ENCODE results near the gene MRTFA. TPM values are rescaled to one million over a fixed set of nuclear protein-coding genes. Genes with fewer than 3 reads are reported as not detected.

Gene MRTFA
- total and polyA plus RNA-seq, 2 of the 13 experiments (the other 11 are each of a cell fraction or from before 2014, with no cell fraction given), result 2.4 to 8.2 TPM

DNA sequence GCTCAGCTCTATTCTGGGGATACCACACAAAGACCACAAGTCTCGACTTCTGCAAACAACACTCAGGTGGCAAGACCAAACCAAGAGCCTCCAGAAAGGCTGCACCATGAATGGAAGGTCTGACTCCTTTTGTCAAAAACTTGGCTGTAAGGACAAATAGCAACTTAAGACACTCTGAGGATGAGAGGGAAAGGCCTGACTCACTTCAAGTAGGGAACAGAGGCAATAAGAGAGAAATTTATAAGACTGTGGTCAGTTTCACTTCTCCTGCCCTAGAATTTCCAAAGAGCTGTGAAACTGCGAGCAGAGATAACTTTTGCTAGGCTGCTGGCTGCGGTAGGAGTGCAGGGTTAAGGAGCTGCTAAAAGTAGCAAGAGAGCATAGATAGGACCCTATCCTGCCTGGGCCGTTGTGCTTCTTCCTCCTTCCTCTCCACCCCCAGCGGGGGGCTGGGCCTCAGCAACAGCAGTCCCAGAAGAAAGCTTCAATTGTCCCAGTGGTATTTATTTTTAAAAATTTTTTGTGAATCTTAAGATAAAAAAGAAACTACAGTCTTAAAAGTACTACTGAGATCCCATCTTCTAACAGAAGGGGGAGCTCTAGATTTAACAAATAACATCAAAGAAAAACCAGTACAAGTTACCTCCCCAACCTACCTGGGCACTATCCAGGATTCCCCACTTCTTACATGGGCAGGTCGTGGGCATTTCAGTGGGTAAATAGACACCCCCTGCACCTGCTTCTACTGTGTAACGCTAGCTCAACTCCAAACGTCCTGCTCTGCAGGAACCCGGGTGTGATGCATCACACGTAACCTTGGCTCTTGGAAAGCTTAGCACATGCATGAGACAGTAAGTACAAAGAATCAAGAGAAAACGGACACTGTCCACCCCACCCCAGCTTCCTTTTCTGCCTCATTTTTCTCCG lies 199.8 kb downstream of the MRTFA start:
- BruUV-seq (replicated peaks), result no TSS peak
- peaks cover 14 to 22% of the 10 kb centered on the region in 2 experiments; a peak in 4 of 5 replicates for H3K36me3 ChIP-seq (replicated peaks in 1 of 2; ENCODE audit: control insufficient read depth in 1 of 2, insufficient read depth in 2 of 2, low read length in 2 of 2)
- H4K20me1 ChIP-seq (ENCODE audit: insufficient read depth, low read length), result no peaks in the 10 kb centered on the region
- ATAC-seq (peak; percentile 61), DNase-seq (ENCODE audit: low spot score) (peak; percentile 41), FAIRE-seq (peak; percentile 4)
- H3K4me3 ChIP-seq (replicated peaks in 1 of 3; ENCODE audit: insufficient read depth in 1 of 3, low read depth in 2 of 3, low read length in 3 of 3), result no peak overlapping the region
- peaks cover 16% of the 10 kb centered on the region for H3K4me1 ChIP-seq (ENCODE audit: insufficient read depth, low read length)
- WGBS (ENCODE audit: low lambda C conversion rate), result 51% methylated on average over 12 of the region's 12 CpGs
- no peaks in the 10 kb centered on the region for H3K79me2 ChIP-seq (ENCODE audit: insufficient read depth, low read length)
- H3K27me3 ChIP-seq (ENCODE audit: control insufficient read depth in 1 of 2, insufficient read depth in 2 of 2, low read length in 2 of 2), result no peaks in the 10 kb centered on the region
- no peak overlapping the region for H3K9ac ChIP-seq (ENCODE audit: insufficient read depth, low read depth, low read length)
- in situ Hi-C loops (cut with HindIII; ENCODE audit: extremely low pct_ligation_motif_present, low pct_unique_long_range_greater_than_20kb), result loop anchor here (5.0 kb wide), 2 partner anchors 51 to 216 kb away; no protein-coding TSS in a partner anchor
- H3K4me2 ChIP-seq (ENCODE audit: low read depth, low read length), result no peak overlapping the region
- no peak overlapping the region for H3K27ac ChIP-seq (ENCODE audit: extremely low read length, insufficient read depth, low read length)
- intact Hi-C loops (cut with micrococcal nuclease; ENCODE audit: unreplicated experiment), result loop anchor here (1.0 to 5.0 kb wide), 2 partner anchors 96 to 210 kb away; no protein-coding TSS in a partner anchor
- POLR2A ChIA-PET, result interaction anchor here (0.8 to 3.7 kb wide), 5 partner anchors 56 to 215 kb away, joined by 3 to 21 read pairs (median 6); partner anchors contain the start of gene MRTFA
- H2AFZ ChIP-seq (ENCODE audit: low read length), result no peak overlapping the region
- CTCF ChIA-PET (ENCODE audit: low intra/inter-chr PET ratio, low total read pairs), result interaction anchor here (0.6 to 2.7 kb wide), 7 partner anchors 51 to 462 kb away, joined by 3 to 32 read pairs (median 5); no protein-coding TSS in a partner anchor
- no peaks in the 10 kb centered on the region for H3K9me3 ChIP-seq (ENCODE audit: low read length)
- TF ChIP-seq, protein P1, sequence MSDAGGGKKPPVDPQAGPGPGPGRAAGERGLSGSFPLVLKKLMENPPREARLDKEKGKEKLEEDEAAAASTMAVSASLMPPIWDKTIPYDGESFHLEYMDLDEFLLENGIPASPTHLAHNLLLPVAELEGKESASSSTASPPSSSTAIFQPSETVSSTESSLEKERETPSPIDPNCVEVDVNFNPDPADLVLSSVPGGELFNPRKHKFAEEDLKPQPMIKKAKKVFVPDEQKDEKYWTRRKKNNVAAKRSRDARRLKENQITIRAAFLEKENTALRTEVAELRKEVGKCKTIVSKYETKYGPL (CRISPR knock-in tag; IDR thresholded peaks at IDR 0.05), result no peak
- TF ChIP-seq, protein P2, sequence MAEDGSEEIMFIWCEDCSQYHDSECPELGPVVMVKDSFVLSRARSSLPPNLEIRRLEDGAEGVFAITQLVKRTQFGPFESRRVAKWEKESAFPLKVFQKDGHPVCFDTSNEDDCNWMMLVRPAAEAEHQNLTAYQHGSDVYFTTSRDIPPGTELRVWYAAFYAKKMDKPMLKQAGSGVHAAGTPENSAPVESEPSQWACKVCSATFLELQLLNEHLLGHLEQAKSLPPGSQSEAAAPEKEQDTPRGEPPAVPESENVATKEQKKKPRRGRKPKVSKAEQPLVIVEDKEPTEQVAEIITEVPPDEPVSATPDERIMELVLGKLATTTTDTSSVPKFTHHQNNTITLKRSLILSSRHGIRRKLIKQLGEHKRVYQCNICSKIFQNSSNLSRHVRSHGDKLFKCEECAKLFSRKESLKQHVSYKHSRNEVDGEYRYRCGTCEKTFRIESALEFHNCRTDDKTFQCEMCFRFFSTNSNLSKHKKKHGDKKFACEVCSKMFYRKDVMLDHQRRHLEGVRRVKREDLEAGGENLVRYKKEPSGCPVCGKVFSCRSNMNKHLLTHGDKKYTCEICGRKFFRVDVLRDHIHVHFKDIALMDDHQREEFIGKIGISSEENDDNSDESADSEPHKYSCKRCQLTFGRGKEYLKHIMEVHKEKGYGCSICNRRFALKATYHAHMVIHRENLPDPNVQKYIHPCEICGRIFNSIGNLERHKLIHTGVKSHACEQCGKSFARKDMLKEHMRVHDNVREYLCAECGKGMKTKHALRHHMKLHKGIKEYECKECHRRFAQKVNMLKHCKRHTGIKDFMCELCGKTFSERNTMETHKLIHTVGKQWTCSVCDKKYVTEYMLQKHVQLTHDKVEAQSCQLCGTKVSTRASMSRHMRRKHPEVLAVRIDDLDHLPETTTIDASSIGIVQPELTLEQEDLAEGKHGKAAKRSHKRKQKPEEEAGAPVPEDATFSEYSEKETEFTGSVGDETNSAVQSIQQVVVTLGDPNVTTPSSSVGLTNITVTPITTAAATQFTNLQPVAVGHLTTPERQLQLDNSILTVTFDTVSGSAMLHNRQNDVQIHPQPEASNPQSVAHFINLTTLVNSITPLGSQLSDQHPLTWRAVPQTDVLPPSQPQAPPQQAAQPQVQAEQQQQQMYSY (CRISPR knock-in tag; IDR thresholded peaks at IDR 0.05), result no peak
- TF ChIP-seq, protein P3, sequence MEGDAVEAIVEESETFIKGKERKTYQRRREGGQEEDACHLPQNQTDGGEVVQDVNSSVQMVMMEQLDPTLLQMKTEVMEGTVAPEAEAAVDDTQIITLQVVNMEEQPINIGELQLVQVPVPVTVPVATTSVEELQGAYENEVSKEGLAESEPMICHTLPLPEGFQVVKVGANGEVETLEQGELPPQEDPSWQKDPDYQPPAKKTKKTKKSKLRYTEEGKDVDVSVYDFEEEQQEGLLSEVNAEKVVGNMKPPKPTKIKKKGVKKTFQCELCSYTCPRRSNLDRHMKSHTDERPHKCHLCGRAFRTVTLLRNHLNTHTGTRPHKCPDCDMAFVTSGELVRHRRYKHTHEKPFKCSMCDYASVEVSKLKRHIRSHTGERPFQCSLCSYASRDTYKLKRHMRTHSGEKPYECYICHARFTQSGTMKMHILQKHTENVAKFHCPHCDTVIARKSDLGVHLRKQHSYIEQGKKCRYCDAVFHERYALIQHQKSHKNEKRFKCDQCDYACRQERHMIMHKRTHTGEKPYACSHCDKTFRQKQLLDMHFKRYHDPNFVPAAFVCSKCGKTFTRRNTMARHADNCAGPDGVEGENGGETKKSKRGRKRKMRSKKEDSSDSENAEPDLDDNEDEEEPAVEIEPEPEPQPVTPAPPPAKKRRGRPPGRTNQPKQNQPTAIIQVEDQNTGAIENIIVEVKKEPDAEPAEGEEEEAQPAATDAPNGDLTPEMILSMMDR (CRISPR knock-in tag; IDR thresholded peaks at IDR 0.05), result peak; percentile 58
- 0 out of 2 replicates have a peak, but pooled peaks have one; percentile 17 for TF ChIP-seq TCF7 (IDR thresholded peaks at IDR 0.05; ENCODE audit: low read depth)
- TF ChIP-seq, protein P4, sequence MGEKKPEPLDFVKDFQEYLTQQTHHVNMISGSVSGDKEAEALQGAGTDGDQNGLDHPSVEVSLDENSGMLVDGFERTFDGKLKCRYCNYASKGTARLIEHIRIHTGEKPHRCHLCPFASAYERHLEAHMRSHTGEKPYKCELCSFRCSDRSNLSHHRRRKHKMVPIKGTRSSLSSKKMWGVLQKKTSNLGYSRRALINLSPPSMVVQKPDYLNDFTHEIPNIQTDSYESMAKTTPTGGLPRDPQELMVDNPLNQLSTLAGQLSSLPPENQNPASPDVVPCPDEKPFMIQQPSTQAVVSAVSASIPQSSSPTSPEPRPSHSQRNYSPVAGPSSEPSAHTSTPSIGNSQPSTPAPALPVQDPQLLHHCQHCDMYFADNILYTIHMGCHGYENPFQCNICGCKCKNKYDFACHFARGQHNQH (CRISPR knock-in tag; IDR thresholded peaks at IDR 0.05), result no peak
- no peak for TF ChIP-seq POLR2AphosphoS2 (IDR thresholded peaks at IDR 0.05; ENCODE audit: low read depth, low read length)
- no peak for TF ChIP-seq CEBPB (IDR thresholded peaks at IDR 0.05; ENCODE audit: borderline replicate concordance, low read depth, low read length)
- TF ChIP-seq ELF1 (CRISPR knock-in tag; IDR thresholded peaks at IDR 0.05), result no peak
- TF ChIP-seq ZBTB7B (CRISPR knock-in tag; IDR thresholded peaks at IDR 0.05), result no peak
- no peak for TF ChIP-seq RORA (CRISPR knock-in tag; IDR thresholded peaks at IDR 0.05)
- no peak for TF ChIP-seq ZNF562 (CRISPR knock-in tag; IDR thresholded peaks at IDR 0.05; ENCODE audit: borderline replicate concordance)
- TF ChIP-seq, protein P5, sequence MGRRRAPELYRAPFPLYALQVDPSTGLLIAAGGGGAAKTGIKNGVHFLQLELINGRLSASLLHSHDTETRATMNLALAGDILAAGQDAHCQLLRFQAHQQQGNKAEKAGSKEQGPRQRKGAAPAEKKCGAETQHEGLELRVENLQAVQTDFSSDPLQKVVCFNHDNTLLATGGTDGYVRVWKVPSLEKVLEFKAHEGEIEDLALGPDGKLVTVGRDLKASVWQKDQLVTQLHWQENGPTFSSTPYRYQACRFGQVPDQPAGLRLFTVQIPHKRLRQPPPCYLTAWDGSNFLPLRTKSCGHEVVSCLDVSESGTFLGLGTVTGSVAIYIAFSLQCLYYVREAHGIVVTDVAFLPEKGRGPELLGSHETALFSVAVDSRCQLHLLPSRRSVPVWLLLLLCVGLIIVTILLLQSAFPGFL (CRISPR knock-in tag; IDR thresholded peaks at IDR 0.05), result no peak
- TF ChIP-seq ZNF253 (CRISPR knock-in tag; IDR thresholded peaks at IDR 0.05; ENCODE audit: borderline replicate concordance), result no peak
- no peak for TF ChIP-seq MATR3 (CRISPR knock-in tag; IDR thresholded peaks at IDR 0.05)

Data from HepG2 (cell line).